ENCODE results near the gene CLEC4M.
"Not testable (repeated sequence)": the region's sequence is repeated elsewhere in the genome, so short reads cannot be mapped to it uniquely, and the experiment has no call there.

The CLEC4M gene

DNA sequence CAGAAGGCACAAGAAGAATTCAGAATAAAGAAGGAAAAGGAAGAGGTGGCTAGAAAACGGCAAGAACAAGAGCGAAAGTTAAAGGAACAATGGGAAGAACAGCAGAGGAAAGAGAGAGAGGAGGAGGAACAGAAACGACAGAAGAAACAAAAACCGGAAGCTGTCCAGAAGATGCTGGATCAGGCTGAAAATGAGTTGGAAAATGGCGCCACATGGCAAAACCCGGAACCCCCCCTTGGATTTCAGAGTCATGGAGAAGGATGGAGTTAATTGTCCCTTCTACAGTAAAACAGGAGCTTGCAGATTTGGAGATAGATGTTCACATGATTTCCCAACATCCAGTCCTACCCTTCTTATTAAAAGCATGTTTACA is 22.4 kb upstream of the CLEC4M start:
- DNase-seq (ENCODE audit: low read depth) = no peak

DNA sequence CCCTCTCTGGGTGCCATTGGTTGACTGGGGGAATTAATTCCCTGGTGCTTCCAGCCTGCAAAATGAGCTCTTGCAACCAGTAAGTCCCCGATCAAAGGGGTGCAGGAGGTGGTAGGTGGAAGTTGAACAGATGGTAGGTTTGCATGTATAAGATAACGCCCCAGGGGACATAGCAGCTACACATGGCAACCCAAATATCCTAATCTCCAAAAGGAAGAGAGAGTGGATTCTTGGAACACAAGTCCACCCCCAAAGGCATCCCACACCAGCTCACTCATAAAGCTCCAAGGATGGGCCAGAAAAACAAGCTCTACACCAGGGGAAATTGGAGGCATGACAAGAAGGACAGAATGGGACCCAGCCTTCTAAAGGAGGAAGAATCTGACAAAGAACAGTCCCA is 20.5 kb upstream of the CLEC4M start:
- no peak for DNase-seq (ENCODE audit: low read depth)

DNA sequence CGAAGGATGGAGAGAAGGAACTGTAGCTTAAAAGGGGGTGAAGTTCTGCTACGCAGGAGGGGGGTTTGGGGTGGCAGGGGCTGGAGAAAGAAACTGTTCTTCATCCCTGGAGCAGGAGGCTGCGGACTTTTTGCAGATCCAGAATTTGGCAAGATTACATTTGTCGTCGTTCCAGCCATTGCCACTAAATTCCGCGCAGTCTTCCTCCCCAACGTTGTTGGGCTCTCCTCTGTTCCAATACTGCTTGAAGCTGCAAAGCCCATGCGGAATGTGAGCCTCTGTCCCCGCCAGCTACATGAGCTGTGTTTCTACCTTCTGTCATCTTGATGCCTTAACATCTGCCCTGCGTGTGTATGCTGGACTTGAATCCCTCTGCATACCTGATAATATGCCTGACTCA is 20.1 kb upstream of the CLEC4M start:
- DNase-seq (ENCODE audit: low read depth) = no peak

DNA sequence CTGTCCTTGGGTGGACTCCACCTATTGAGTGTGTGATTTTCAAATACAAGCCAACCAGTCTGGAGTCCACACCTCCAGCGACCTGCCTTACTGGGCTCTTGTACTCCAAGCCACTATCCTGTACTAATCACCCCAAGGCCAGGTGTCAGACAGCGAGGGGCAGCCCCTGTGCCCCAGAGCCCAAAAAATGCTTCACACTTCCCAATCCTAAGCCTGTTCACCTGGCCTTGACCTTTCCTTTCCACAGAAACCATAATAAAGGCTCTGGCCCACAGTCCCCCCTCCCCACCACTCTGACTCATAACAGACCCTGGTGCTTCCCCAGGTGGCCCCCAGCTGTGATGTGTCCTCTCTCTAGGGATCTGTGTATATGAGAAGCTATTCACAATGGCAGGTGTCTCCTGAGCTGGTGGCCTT is 19.6 kb upstream of the CLEC4M start:
- peak; percentile 4 for DNase-seq (ENCODE audit: low read depth)

DNA sequence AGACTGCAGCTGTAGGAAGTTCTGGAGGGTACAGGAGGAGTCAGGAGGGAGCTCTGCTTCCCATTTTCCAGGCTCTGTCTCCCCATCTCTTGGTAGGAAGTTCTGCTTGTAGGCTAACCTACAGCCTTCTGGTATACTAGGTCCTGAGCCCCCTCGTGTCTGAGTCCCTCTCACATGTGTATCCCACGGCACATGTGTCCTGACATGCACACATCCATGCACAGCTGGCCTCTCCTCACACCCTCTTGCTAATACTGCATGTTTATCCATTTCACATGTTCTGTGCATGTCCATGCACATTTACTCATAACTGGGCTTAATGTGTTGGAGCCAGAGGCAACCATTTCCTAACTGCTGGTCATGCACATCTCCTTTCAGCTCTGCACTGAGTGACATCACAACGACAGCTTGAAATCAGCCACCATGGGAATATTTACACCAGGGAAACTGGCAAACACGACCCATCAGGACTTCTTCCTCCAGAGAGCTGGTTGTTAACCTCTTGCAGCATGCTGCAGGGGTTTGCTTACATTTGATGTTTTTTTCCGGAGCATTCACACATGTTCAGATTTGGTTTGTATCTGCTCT is 18.8 kb upstream of the CLEC4M start:
- no peak for DNase-seq (ENCODE audit: low read depth)

DNA sequence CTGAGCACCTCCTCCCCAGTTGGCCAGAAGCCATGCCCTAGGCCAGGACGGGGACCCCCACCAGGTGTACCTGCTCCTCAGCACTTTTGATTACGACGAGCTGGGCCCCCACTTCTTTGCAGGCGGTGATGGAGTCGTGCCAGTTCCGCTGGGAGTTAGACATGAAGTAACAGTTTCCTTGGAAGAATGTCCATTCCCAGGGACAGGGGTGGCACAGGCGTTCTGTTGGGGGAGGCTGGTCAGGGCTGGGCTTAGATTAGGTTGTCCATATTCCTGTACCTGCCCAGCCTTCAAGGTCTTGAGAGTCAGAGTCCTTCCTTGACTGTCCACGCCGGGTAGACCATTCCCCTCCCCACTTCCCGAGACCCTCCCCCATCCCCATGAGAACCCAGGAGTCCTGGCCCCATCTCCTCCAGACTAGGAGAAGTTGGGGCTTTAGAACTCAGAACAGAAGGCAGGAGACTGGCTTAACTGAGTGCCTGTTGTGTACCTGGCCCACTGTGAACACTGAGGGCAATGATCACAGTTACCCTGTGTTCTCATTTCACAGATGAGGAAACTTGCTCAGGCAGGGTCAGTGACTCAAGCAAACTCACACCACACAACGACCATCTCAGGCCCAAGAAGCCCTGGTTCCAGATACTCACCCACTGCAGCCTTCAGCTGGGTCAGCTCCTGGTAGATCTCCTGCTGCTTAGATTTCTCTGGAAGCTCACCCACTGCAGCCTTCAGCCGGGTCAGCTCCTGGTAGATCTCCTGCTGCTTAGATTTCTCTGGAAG is 18.0 kb upstream of the CLEC4M start:
- no peak for DNase-seq (ENCODE audit: low read depth)

DNA sequence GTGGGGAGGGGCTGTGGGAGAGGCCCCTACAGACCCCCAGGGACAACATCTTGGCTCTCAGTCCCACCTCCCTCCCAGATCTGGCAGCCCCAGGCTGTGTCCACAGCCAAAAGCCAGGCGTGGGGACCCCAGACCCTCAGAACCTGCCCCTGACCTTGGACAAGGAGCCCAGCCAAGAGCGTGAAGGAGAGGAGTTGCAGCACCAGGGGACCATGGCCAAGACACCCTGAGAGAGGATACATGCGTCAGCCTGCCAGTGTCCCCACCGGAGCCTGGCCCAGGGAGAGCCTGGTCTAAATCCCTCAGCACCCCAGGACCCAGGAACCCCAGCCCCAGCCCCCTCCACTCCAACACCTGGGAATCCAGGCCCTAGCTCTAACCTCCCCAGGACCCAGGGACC is 16.7 kb upstream of the CLEC4M start:
- not testable (repeated sequence) for DNase-seq (ENCODE audit: low read depth)

DNA sequence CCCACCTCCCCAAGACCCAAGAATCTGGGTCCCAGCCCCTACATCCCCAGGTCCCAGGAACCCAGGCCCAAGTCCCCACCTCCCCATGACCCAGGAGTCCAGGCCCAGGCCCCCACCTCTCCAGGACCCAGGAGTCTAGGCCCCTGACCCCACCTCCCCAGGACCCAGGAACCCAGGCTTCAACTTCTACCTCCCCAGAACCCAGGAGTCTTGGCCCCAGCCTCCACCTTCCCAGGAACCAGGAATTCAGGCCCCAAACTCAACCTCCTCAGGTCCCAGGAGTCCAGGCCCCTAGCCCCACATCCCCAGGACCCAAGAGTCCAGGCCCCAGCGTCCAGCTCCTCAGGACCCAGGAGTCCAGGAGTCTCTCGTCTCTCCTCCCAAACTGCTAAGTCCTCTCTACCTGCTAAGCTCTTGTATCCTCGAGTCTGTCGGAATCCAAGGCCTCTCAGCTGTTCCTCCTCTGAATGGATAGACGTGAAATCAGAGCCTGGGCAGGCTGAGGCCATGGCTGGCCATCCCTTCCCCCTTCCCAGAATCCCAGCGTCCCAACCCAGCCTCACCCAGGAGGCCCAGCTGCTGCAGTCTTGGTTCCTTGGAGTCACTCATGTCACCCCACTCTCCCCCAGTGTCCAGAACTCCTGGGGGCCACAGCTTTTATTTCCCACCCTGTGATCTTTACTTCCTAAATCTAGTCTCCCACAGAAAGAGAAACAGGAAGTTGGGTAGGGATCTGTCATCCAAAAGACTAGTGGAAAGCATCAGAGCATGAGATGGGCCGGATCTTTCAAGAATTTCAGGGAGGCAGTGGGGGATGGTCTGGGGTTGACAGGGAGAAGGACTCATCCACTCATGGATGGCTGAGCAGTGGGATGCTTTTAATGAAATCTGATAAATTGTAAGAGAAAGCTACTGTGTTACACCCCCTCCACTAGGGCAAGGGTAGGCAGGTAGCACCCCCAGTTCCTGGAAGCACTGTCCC is 15.8 kb upstream of the CLEC4M start, which contains the start of gene CD209:
TSS of gene CD209 (minus strand) at position 632 of the 982 bp plus-strand sequence. CDS start at position 609, 23 bp downstream.
- no peak for DNase-seq (ENCODE audit: low read depth)

DNA sequence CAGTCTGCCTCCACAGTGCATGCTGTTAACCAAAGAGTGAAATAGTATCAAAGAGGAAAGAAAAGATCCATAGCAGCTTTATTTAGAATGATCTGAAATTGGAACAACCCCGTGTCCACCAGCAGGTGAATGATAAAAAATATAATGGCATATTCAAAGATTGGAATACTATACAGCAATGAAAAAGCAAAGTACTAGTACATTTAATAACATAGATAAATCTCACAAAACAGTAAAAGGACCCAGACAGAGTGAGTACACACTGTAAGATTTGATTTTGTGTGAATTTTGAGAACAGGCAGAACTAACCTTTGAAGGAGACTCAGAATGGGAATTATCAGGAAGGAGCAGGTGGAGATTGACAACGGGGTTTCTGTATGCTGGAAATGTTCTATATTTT is 14.9 kb upstream of the CLEC4M start:
- DNase-seq (ENCODE audit: low read depth) = no peak

DNA sequence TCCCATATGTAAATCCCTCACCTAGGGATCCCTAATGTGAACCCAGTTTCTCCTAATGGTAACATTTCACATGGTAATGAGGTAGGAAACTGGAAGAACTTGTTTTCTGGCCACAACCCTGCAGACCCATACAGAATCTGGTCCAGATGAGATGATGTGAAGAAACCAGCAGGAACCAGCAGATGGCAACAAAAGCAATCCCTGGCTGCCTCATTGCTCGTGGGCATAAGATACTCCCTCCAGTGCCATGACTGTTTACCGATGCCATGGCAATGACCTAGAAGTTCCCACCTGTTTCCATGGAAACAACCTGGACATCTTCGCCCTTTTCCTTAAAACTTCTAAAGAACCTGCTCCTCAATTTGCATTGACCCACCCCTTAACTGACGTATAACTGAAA is 14.3 kb upstream of the CLEC4M start:
- no peak for DNase-seq (ENCODE audit: low read depth)

DNA sequence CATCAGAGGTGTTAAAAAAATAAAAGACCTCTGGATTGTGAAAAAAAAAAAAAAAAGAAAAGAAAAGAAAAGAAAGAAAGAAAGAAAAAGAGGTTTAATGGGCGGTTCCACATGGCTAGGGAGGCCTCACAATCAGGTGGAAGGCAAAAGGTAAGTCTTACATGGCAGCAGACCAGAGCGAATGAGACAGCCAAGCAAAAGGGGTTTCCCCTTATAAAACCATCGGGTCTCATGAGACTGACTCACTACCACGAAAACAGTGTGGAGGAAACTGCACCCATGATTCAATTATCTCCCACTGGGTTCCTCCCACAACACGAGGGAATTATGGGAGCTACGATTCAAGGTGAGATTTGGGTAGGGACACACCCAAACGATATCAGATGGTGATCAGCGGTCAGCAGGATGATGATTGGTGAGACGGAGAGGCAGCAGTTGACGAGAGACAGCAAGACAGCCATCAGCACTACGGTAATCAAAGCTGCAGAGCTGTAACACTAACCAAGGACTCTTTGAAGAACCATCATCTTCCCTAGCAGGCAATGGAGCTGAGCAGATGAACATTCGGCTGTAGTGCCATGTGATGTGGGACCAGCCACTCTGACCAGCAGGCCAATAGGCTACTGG is 11.8 kb upstream of the CLEC4M start:
- DNase-seq (ENCODE audit: low read depth) = no peak

DNA sequence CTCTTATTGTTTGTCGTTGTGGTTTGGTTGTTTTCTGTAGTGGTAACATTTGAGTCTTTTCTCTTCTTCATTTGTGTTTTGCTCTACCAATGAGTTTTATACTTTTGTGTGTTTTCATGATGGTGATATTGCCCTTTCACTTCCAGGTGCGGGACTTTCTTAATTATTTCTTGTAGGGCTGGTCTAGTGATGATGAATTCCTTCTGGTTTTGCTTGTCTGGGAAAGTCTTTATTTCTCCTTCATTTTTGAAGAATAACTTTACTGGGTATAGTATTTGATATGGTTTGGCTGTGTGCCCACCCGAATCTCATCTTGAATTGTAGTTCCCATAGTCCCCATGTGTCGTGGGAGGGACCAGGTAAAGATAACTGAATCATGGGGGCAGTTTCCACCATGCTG is 6.8 kb upstream of the CLEC4M start:
- no peak for DNase-seq (ENCODE audit: low read depth)

DNA sequence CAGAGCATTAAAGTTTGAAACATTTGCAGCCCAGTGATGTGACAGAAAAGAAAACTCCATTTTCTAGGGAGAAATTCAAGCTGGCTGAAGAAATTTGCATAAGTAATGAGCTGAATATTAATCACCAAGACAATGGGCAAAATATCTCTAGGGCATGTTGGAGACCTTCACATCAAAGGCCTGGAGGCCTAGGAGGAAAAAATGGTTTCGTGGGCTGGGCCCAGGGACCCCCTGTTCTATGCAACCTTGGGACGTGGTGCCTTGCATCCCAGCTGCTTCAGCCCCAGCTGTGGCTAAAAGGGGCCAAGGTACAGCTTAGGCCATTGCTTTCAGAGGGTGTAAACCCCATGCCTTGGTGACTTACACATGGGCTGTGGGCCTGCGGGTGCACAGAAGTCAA is 5.7 kb upstream of the CLEC4M start:
- DNase-seq (ENCODE audit: low read depth) = no peak

DNA sequence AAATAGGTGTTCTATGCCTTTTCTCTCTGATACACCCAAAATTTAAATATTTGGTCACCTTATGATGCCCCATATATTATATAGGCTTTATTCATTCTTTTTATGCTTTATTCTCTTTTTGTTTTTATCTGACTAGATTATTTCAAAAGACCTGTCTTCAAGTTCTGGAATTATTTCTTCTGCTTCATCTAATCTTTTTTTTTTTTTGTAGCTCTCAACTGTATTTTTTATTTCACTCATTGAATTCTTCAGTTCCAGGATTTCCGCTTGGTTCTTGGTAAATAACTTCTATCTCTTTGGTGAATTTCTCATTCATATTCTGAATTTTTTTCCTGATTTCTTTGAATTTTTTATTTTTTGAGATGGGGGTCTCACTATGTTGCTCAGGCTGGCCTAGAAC is 3.9 kb upstream of the CLEC4M start:
- no peak for DNase-seq (ENCODE audit: low read depth)

DNA sequence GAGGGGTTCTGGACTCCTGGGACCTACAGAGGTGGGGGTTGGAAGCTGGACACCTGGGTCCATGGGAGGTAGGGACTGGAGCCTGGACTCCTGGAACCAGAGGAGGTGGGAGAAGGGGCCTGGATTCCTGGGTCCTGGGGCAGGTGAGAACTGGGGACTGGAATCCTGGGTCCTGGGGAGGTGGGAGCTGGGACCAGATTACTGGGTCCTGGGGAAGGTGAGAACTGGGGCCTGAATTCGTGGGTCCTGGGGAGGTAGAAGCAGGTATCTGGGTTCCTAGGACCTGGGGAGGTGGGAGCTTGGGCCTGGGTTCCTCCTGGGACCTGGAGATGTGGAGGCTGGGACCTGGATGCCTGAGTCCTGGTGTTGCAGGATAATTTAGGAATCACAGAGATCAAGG is 653 bp downstream of the CLEC4M start:
- DNase-seq (ENCODE audit: low read depth) = no peak

DNA sequence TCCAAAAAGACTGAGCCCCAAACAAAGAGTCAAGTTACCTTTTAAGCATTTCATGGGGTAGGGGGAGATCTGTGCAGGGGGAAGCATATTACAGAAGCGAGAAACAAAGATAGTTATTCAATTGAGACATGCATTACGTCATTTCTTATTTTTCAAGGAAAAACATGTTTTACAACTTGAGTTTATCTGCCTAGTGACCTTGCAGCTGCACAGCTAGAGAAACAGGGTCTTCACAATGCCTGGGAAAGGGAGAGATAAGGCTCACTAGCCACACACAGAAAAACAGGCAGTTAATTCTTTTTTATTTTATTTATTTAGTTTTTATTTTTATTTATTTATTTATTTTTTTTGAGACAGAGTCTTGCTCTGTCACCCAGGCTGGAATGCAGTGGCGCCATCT is 1.1 kb downstream of the CLEC4M start:
- DNase-seq (ENCODE audit: low read depth) = not testable (repeated sequence)

DNA sequence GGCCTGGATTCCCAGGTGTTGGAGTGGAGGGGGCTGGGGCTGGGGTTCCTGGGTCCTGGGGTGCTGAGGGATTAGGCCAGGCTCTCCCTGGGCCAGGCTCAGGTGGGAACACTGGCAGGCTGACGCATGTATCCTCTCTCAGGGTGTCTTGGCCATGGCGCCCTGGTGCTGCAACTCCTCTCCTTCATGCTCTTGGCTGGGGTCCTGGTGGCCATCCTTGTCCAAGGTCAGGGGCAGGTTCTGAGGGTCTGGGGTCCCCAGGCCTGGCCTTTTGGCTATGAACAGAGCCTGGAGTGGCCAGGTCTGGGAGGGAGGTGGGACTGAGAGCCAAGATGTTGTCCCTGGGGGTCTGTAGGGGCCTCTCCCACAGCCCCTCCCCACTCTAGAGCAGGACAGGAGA is 2.0 kb downstream of the CLEC4M start:
- DNase-seq (ENCODE audit: low read depth) = not testable (repeated sequence)

DNA sequence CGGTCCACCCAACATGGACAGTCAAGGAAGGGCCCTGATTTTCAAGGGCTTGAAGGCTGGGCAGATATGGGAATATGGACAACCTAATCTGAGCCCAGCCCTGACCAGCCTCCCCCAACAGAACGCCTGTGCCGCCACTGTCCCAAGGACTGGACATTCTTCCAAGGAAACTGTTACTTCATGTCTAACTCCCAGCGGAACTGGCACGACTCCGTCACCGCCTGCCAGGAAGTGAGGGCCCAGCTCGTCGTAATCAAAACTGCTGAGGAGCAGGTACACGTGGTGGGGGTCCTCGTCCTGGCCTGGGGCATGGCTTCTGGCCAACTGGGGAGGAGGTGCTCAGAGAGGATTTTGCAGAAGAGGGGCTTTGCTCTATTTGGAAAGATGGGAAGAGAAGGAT is 3.5 kb downstream of the CLEC4M start:
- DNase-seq (ENCODE audit: low read depth) = no peak

DNA sequence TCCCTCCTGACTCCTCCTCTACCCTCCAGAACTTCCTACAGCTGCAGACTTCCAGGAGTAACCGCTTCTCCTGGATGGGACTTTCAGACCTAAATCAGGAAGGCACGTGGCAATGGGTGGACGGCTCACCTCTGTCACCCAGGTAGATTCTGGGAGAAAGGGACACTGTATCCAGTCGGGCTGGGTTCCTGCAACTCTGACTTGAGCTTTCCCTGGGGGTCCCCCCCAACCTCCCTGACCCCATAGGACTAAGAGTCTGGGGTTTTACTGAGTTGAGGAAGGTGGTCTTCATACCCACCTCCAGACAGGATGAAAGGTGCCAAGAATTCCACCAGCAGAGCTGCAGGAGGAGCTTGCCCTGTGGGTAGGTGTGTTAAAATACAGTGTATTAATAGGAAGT is 4.4 kb downstream of the CLEC4M start:
- DNase-seq (ENCODE audit: low read depth) = no peak

DNA sequence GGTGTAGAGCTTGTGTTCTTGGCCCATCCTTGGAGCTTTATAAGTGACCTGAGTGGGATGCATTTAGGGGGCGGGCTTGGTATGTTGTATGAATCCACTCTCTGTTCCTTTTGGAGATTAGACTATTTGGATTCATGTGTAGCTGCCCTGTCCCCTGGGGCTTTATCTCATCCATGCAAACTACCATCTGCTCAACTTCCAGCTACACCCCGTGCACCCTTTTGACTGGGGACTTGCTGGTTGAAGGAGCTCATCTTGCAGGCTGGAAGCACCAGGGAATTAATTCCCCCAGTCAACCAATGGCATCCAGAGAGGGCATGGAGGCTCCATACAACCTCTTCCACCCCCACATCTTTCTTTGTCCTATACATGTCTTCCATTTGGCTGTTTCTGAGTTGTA is 6.1 kb downstream of the CLEC4M start:
- DNase-seq (ENCODE audit: low read depth) = no peak

DNA sequence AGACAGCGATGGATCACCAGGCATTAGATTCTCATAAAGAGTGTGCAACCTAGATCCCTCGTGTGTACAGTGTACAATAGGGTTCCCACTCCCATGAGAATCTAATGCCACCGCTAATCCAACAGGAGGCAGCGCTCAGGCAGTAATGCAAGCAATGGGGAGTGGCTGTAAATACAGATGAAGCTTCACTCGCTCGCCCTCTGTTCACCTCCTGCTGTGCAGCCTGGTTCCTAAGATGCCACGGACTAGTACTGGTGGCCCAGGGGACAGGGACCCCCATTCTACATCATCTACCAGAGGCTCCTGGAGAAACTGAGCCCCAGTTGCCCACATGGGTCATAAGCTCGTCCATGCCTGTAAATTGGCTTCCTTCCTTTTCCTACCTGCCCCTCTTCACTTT is 8.0 kb downstream of the CLEC4M start:
- DNase-seq (ENCODE audit: low read depth) = no peak

DNA sequence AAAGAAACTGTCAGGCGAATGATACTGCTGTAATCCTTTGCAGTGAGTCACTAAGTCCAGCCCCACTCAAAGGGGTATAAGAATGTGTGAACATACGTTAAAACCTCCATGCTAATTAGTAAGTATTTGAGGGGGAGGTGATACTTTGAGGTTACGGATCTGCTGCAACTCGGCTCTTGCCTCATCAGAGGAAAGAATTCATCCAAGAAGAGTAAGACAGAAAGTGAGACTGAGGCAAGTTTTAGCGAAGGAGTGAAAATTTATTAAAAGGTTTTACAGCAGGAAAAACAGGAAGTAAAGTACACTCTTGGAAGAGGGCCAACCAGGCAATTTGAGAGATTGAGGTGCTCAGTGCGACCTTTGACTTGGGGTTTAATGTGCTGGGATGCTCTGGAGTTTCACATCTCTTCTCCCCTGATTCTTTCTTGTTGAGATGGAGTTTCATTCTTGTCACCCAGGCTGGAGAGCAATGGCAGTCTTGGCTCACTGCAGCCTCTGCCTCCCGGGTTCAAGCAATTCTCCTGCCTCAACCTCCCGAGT is 9.8 kb downstream of the CLEC4M start:
- DNase-seq (ENCODE audit: low read depth) = no peak
